GM15510 (cell line): ENCODE measurements around the gene MYO18A.

Source experiments
- POLR2A ChIP-seq: IDR thresholded peaks from 3 replicates; pipeline ENCODE4 v1.6.1; 2011; ENCODE audit warnings: borderline replicate concordance; ENCODE audit not compliant: insufficient read length; ENCODE audit errors: extremely low read depth

MYO18A gene

GRCh38 chr17:29078183-29079045 is 101.8 kb downstream of the MYO18A start:
- TF ChIP-seq POLR2A: no peak

- TF ChIP-seq POLR2A: no peak
Observed at GRCh38 chr17:29077320-29077719, 102.9 kb downstream of the MYO18A start.

GRCh38 chr17:29076722-29077121 is 103.5 kb downstream of the MYO18A start:
- no peak for TF ChIP-seq POLR2A

GRCh38 chr17:29076087-29076486 is 104.1 kb downstream of the MYO18A start:
- TF ChIP-seq POLR2A: no peak

GRCh38 chr17:29074488-29074887 is 105.7 kb downstream of the MYO18A start:
- no peak for TF ChIP-seq POLR2A

GRCh38 chr17:29073520-29073919 is 106.7 kb downstream of the MYO18A start:
- no peak for TF ChIP-seq POLR2A

- no peak for TF ChIP-seq POLR2A
Observed at GRCh38 chr17:29073045-29073444, 107.2 kb downstream of the MYO18A start.

- TF ChIP-seq POLR2A: no peak
Observed at GRCh38 chr17:29071303-29071702, 108.9 kb downstream of the MYO18A start.

- no peak for TF ChIP-seq POLR2A
Observed at GRCh38 chr17:29070781-29071180, 109.4 kb downstream of the MYO18A start.

- TF ChIP-seq POLR2A: no peak
Observed at GRCh38 chr17:29070308-29070707, 109.9 kb downstream of the MYO18A start.

- TF ChIP-seq POLR2A: no peak
Observed at GRCh38 chr17:29069526-29070041, 110.6 kb downstream of the MYO18A start.

GRCh38 chr17:29068818-29069217 is 111.4 kb downstream of the MYO18A start:
- TF ChIP-seq POLR2A: no peak

GRCh38 chr17:29066606-29067005 is 113.6 kb downstream of the MYO18A start:
- no peak for TF ChIP-seq POLR2A

GRCh38 chr17:29066047-29066446 is 114.2 kb downstream of the MYO18A start:
- no peak for TF ChIP-seq POLR2A

GRCh38 chr17:29063992-29064391 is 116.2 kb downstream of the MYO18A start:
- no peak for TF ChIP-seq POLR2A

- TF ChIP-seq POLR2A: no peak
Observed at GRCh38 chr17:29062215-29062614, 118.0 kb downstream of the MYO18A start.
